HG02610 (cell line): Measurements from ENCODE around the gene DRD2.

Experiments used
- ATAC-seq: cut with Tn5 transposase; IDR thresholded peaks from one replicate; pipeline ENCODE4 v1.9.1; 2021; ENCODE audit warnings: mild to moderate bottlenecking, moderate library complexity; ENCODE audit not compliant: unreplicated experiment

The DRD2 gene

DNA sequence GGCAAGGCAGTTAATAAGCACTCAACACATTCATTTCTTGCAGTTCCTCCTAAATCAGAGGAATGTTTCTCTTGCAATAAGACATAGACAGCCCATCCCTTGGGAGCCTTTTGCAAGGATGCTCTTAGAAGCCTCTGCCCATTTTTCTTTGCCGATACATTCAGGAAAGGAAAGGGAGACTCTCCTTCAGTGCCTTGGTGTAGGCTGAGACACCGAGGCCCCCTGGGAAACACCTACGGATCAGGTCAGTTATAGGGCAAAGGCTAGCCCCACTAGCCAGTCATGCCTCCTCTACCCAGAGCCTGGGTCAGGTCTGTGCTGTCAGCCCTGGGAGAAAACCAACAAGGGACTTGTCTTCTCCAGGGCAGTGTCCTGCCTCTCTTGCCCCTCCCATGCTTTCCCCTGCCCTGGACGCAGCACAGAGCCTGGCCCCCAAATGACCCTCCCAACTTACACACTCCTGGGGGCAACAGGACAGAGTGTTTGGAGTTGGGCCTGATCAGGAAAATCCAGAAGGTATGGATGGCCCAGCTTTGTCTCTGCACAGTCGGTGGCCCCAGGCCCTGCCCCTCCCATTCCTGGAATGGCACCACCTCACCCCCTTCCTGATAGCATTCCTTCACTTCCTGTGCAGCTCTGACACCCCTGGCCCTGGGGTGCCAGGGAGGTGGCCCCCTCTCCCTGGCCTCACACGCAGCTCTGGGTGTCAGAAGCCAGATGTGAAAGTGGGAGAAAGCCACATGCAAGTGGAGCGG, 69.3 kb downstream of the DRD2 start:
- no peak for ATAC-seq

GRCh38 chr11:113404859-113405430, 70.3 kb downstream of the DRD2 start:
- no peak for ATAC-seq

GRCh38 chr11:113401718-113402117, 73.5 kb downstream of the DRD2 start:
- no peak for ATAC-seq

DNA sequence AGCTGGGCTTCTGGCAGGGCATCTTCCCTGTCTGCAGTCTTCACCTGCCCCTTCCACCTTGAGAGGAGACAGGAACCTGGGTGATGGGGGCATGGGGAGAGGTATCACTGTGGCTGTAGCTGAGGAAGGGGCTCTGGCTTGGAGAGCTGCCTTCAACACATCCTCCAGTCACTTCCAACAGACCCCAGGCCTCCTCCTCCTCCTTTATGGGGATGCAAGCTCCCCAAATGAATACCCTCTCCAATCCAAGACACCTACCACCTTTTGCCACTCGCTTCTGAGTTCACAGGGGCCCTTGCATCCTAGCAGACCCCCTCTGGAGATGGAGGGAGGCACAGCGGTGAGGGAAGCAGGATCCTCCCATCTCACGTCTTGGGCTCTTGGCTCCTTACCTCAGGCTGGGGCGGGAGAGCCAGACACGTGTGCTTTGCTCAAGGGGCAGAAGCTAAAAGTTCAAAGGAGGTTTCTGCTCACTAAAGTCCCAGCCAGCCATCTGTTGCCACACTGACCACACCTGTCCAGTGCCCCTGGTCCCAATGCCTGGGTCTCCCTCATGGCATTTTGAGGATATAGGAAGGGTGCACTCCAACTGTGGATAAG, 74.5 kb downstream of the DRD2 start:
- ATAC-seq, result no peak

- no peak for ATAC-seq
Observed at GRCh38 chr11:113398669-113399430, 76.3 kb downstream of the DRD2 start.

- ATAC-seq, result no peak
Observed at GRCh38 chr11:113397821-113398220, 77.4 kb downstream of the DRD2 start.

DNA sequence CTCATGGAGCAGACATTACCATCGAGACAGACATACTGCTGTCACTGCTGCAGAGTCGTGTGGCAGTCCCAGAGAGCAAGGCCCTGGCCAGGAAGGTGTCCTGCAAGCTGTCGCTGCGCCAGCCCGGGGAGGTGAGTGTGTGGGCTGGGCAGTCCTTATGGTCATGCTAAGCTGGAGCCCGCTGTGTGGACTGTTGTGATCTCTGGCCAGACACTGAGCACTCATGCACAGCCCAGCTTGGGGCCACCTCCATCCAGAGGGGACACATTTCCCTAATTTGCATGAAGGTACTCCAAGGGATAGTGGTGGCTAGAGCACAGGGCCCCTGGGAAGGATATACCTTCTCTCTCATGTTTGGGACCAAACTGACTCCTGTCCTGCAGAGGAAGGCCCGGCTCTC, 78.0 kb downstream of the DRD2 start:
- no peak for ATAC-seq

DNA sequence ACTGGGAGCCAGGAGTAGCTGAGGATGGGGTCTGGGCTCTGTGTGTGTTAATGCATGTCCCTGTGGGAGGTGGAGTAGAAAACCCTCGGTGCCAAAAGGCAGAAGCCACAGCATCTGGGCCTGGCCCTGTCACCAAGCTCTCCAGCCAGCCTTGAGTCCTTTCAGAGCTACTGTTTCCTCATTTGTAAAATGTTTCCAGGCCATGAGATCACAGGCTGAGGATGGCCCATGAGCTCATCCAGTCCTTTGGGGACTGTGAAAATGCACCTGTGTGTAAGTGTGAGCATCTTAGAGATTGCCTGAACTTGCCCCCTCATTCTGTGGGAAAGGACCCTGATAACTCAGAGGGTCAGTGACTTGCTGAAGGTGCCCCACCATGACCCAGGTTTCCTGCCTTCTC, 78.5 kb downstream of the DRD2 start:
- no peak for ATAC-seq

DNA sequence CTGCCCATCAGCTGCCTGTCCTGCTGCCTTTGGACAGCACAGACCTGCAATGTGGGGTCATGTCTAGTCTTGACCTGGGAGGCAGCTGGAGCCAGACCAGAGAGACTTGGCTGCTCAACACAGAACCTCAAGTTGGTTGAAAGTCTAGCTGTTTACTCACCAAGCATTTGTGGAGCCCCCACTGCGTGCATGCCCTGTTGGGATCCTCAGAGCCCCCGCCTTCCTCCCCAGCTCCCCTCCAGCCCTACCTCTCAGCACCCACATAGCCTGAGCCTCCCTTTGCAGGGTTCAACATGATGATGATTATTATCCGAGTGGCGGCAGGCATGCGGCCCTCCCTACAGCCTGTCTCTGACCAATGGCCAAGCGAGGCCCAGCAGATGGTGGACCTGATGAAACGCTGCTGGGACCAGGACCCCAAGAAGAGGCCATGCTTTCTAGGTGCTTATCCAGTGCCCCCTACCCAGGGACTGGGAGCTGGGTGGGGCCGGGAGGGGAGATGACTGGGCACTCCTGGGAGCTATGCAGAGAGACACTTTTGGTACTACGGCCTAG, 79.3 kb downstream of the DRD2 start:
- no peak for ATAC-seq

DNA sequence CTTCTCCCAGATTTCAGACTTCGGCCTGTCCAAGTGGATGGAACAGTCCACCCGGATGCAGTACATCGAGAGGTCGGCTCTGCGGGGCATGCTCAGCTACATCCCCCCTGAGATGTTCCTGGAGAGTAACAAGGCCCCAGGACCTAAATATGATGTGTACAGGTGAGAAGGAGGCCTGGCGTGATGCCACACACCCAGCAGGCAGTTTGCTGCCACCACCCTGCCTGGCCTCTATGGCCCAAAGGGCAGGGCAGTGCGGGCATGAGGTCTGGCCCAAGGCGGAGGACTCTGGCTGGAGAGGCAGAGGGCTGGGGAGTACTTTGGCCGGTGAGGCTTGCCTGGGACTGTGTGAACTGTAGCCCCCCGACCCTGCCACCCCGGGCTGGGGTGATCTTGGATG, 80.3 kb downstream of the DRD2 start:
- ATAC-seq, result no peak

DNA sequence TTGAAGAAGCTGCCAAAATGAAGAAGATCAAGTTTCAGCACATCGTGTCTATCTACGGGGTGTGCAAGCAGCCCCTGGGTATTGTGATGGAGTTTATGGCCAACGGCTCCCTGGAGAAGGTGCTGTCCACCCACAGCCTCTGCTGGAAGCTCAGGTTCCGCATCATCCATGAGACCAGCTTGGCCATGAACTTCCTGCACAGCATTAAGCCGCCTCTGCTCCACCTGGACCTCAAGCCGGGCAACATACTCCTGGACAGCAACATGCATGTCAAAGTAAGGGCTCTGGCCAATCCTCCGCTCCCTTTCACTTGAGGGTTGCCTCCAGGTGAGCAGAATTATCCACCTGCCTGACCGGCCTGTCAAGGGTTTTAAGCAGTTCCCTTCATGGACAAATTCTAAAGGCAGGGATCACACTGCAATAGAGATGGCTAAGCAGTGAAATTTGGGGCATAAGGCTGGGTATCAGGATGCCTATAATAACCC, 81.7 kb downstream of the DRD2 start:
- no peak for ATAC-seq

- no peak for ATAC-seq
Observed at GRCh38 chr11:113392236-113392921, 82.8 kb downstream of the DRD2 start.

DNA sequence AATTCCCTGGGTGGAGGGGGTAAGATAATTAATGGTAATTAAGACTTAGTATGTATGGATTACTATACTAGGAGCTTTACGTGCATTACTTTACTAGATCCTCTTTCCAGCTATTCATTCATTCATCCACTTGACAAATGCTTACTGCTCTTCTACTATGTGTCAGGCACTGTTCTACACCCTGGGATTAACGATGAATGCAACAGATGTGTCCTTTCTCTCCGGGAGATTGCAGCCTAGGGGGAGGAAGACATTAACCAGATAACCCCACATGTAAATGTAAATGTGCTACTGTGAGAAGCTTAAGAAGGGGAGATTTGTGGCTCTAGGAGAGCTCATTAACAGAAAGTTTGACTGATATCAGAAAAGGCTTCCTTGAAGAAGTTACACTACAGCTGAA, 85.9 kb downstream of the DRD2 start:
- ATAC-seq, result no peak

GRCh38 chr11:113387605-113388211, 87.5 kb downstream of the DRD2 start, which contains the start of gene ANKK1:
Gene ANKK1, plus strand, starts transcription at chr11:113387779. Its CDS starts 106 bp downstream, at chr11:113387885.
- no peak for ATAC-seq

GRCh38 chr11:113386866-113387265, 88.3 kb downstream of the DRD2 start:
- ATAC-seq, result no peak

DNA sequence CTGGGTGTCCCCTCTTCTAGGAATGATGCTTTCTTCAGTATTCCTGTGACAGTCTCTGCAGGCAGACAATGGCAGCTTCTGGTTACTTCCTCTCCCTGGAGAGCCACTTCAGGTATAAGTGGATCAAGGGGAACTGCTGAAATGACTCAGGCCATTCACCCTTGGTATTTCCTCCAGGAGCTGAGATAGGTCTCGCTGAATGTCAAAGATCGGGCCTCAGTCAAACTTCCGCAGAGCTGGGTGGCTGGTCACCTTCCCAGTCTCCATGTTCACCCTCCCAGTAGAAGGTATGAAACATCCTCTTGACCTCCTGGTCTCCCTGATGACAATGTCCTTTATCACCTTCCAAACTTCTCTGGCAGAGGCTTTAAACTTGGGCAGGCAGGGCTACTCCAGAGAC, 89.4 kb downstream of the DRD2 start:
- no peak for ATAC-seq

- ATAC-seq, result no peak
Observed at GRCh38 chr11:113384551-113384950, 90.6 kb downstream of the DRD2 start.

DNA sequence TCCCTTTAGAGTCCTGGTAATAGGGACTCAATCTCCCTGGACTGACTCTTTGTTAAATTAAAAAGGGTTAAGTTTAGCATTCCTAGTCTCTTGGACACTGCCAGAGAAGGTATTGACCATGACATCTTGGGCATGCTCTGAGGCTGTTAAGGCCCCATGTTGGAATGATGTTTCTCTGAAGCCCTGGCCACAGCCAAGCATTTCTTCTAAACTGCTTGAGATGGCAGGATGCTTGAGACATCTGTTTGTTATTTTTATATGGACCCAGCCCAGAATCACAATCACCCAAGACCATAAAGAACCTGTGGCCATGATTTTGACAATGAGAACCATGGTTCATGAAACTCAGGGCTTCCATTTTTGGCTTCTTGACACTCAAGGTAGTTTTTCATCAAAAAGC, 93.1 kb downstream of the DRD2 start:
- ATAC-seq, result no peak

GRCh38 chr11:113378692-113379091, 96.5 kb downstream of the DRD2 start:
- ATAC-seq, result no peak
